Esophagus muscularis mucosa (tissue), 4 donors: ENCODE results near the gene UNC13B.

Source experiments
- CTCF ChIP-seq, 3 experiments: fragments of 200-600 bp in 2 of 3; fragments of 450-650 bp in 1 of 3; sonication (generic) in 2 of 3; IDR thresholded peaks; one replicate each; pipeline ENCODE4 v1.5.1; 2017 to 2019; ENCODE audit warnings: antibody characterized with exemption in 3 of 3, mild to moderate bottlenecking in 2 of 3, moderate library complexity in 1 of 3
- EP300 ChIP-seq: sonication (generic); formaldehyde crosslinking; IDR thresholded peaks from one replicate; pipeline ENCODE4 v1.6.1; 2017; ENCODE audit warnings: antibody characterized with exemption
- POLR2A ChIP-seq: fragments of 450-650 bp; IDR thresholded peaks from one replicate; pipeline ENCODE4 v1.6.1; 2017; ENCODE audit warnings: antibody characterized with exemption, moderate library complexity, mild to moderate bottlenecking, low read depth

GRCh38 chr9:35324966-35325365 is 163.2 kb downstream of the UNC13B start:
- TF ChIP-seq CTCF (IDR thresholded peaks at IDR 0.05) (no peak), POLR2A (no peak), EP300 (no peak)
